Stimulated activated naive CD4-positive, alpha-beta T cell (primary cell): Measurements from ENCODE around the gene PIGR.

Experiments used
- DNase-seq, 6 experiments: peaks; one replicate each; lab custom pipeline; 2025; lab: John Stamatoyannopoulos, UW

Gene PIGR

DNA sequence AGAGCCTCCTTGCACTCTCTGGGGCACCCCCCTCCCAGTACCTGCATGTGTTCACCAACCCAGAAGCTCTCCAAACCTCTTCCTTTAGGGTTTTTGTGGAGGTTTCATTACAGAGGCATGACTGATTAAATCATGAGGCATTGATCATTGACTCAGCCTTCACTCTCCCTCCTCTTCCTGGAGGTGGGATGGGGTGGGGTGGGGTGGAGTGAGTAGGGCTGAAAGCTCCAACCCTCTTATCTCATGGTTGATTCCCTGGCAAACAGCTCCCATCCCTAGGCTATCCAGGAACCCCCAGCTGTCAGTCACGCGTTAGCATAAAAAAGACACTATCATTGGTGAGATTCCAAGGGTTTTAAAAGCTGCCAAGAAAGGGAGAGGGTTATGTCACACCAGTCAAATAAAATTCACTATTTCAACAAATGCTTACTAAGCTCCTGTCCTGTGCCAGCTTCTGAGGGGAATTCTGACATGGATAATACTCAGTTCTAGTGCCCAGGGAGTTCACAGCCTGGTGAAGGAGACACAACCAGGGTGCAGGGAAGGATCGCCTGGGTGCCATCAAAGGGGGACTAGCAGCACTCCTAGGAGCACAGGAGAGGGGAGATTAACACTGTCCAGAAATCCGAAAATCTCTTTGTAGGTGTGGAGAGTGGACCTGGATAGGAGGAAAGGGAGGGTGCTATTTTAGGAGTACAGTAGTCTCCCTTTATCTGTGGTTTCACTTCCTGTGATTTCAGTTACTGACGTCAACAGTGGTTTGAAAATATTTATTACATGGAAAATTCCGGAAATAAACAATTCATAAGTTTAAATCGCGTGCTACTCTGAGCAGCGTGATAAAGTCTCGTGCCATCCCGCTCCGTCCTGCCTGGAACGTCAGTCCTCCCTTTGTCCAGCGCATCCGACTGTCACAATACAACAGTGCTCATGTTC is 55.9 kb downstream of the PIGR start:
- peak in 3 of 6 experiments; percentile 10 to 52 (median 31) for DNase-seq

DNA sequence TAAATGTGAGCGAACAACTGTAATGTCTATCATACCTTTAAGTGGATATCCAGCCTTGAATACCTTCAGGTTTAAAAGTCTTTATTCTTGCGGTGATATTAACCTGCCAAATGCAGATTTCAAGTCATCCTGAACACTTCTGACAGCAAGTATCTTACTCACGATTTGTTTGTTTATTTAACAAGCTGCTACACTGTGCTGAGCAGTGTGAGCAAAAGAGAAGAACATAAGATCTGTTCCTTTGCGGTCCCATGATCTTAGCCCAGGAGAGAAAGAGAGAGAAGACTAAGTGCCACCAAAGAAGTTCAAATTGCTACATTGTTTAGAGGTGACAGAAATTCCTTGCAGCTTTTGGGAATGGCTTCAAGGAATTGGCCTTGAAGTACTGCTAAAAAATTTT is 58.6 kb downstream of the PIGR start:
- DNase-seq: no peak

DNA sequence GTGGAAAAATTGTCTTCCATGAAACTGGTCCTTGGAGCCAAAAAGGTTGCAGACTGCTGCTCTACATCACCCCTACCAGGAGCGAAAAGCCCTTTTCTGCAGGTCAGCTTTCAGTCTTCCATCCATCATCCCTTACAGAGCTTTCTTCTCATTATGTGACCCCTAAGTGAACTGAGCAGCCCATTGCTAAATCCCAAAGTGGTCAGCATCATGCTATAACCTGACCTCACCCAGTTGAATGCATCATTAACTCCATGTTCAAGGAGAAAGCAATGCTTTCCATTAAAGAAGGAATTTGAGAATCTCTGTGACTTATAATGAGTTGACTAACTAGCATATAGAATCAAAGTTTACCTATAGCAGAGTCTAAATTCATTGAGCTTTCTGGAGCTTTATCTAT is 59.4 kb downstream of the PIGR start:
- no peak for DNase-seq

DNA sequence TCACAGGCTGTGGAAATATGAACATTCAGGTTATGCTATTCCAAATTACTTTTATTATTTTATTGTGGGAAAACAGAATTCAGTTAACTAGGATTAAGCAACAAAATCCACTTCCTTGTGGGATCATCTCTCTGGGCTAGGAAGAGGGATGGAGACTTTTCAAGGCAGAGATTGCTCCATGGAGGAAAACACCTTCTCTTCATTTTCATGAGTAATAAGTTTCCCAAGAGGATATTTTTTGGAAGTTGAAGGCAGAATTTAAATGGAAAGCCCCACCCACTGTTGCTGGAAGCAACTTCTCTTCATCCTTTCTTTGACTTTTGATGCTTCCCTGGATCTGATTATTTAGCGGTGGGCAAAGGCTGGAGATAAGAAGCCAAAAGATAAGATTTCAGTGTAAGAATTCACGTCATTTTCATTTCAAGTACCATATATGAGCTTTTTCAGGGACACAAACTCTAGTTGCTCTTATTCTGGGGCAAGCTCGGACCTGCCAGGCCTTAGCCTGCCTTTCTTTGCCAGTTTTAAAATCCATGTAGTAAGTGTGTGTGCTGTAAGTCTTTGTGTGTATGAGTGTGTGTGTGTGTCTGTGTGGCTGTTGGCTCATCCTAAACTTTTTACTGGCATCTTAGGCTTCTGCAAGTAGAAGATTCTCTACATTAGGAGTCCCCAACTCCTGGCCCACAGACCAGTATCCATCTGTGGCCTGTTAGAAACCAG is 60.8 kb downstream of the PIGR start:
- DNase-seq: no peak

DNA sequence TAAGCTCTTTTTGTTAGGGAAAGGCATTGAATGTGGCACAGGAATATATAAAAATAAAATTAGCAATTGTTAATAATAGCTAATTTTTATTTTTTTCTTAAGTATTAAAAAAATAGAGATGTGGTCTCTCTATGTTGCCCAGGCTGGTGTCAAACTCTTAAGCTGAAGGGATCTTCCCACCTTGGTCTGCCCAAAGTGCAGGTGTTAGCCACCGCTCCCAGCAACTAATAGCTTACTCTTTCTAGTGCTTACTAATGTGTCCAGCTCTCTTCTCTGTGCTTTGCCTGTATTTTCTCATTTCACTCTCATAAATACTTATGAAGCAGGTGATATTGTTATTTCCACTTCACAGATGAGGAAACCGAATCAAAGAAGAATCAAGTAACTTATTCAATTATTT is 62.4 kb downstream of the PIGR start:
- DNase-seq: no peak

DNA sequence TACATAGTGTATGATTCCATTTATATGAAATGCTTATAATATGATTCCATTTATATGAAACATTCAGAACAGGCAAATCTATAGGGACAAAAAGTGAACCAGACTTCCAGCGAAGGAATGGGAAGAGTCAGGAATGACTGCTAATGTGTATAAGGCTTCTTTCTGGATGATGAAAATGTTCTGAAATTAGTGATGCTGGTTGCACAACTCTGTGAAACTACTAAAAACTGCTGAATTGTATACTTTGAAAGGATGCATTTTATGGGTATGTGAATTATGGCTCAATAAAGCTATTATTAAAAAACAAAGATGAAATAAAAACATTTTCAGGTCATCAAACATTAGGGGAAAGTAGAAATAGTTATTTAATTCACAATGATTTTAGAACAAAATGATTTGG is 63.1 kb downstream of the PIGR start:
- DNase-seq: no peak

DNA sequence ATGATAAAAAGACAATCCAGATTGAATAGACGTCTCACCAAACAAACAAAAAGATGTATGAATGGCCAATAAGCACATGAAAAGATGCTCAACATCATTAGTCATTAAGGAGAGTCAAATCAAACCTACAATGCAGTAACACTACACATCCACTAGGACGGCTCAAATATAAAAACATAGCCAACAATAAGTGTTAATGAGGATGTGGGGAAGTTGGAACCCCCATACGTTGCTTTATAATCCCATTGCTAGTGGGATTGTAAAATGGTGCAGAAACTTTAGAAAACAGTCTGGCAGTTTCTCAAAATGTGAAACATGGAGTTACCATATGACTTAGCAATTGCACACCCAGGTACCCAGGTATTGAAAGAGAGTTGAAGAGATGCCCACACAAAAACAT is 63.7 kb downstream of the PIGR start:
- no peak for DNase-seq

DNA sequence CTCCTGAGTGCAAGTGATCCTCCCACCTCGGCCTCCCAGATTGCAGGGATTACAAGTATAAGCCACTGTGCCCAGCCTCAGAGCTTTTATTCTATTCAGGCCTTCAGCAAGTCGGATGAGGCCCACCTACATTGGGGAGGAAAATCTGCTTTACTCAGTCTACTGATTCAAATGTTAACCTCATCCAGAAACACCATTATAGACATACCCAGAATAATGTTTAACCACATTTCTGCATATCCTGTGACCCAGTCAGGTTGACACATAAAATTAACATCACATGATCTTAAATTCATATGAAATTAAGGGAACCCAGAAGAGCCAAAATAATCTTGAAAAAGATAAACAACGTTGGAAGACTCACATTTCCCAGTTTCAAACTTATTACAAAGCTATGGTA is 66.0 kb downstream of the PIGR start:
- no peak for DNase-seq
